Vagina (tissue), 2 donors: ENCODE data around the gene TMEM8B. TPM values are rescaled to one million over a fixed set of nuclear protein-coding genes. Genes with fewer than 3 reads are reported as not detected.

Experiments used
- DNase-seq, 2 donors: peaks; one replicate each; pipeline ENCODE4 v3.0.0-alpha.2; 2017; ENCODE audit errors: extremely low spot score in 2 of 2
- H3K27ac ChIP-seq: fragments of 200-600 bp; sonication (generic); one replicate; pipeline ENCODE4 v1.5.1; 2019
- H3K27me3 ChIP-seq: fragments of 200-600 bp; sonication (generic); one replicate; pipeline ENCODE4 v1.5.1; 2019
- H3K36me3 ChIP-seq, 2 donors: fragments of 200-600 bp; sonication (generic); one replicate each; pipeline ENCODE4 v1.5.1; 2017 to 2019
- H3K4me1 ChIP-seq: fragments of 200-600 bp; sonication (generic); one replicate; pipeline ENCODE4 v1.5.1; 2019
- H3K4me3 ChIP-seq, 2 donors: fragments of 200-600 bp; sonication (generic); 1 replicate in 1 of 2; 2 replicates in 1 of 2; pipeline ENCODE4 v1.5.1; 2016 to 2019
- H3K9me3 ChIP-seq: fragments of 200-600 bp; sonication (generic); one replicate; pipeline ENCODE4 v1.5.1; 2019
- POLR2A ChIP-seq, 2 donors: fragments of 450-650 bp; IDR thresholded peaks; one replicate each; pipeline ENCODE4 v1.6.1; 2017; ENCODE audit warnings: antibody characterized with exemption in 2 of 2, mild to moderate bottlenecking in 2 of 2, moderate library complexity in 2 of 2
- POLR2AphosphoS5 ChIP-seq, 2 donors: sonication (generic); formaldehyde crosslinking; IDR thresholded peaks; one replicate each; pipeline ENCODE4 v1.9.0; 2017; ENCODE audit warnings: antibody characterized with exemption in 2 of 2, mild to moderate bottlenecking in 2 of 2, low read depth in 1 of 2; ENCODE audit not compliant: insufficient read depth in 1 of 2
- intact Hi-C: fragments of 100-400 bp; cut with DNase I; formaldehyde crosslinking; loops from one replicate; pipeline ENCODE4 v1.15.1; 2023
- total RNA-seq: library from RNA; depleted of rRNA; stranded (reverse); fragments of >200 nt; gene quantifications from one replicate; pipeline ENCODE4 v1.2.3, GENCODE V29; 2016
- TF ChIP-seq, protein P1 (sequence below), 3 experiments: fragments of 450-650 bp in 2 of 3; fragments of 200-600 bp in 1 of 3; sonication (generic) in 1 of 3; IDR thresholded peaks; one replicate each; pipeline ENCODE4 v1.5.1; 2017 to 2019; ENCODE audit warnings: antibody characterized with exemption in 3 of 3, mild to moderate bottlenecking in 2 of 3, moderate library complexity in 2 of 3

Gene TMEM8B
- total RNA-seq, 1 donor from 2014 or later, result 11.3 TPM

DNA sequence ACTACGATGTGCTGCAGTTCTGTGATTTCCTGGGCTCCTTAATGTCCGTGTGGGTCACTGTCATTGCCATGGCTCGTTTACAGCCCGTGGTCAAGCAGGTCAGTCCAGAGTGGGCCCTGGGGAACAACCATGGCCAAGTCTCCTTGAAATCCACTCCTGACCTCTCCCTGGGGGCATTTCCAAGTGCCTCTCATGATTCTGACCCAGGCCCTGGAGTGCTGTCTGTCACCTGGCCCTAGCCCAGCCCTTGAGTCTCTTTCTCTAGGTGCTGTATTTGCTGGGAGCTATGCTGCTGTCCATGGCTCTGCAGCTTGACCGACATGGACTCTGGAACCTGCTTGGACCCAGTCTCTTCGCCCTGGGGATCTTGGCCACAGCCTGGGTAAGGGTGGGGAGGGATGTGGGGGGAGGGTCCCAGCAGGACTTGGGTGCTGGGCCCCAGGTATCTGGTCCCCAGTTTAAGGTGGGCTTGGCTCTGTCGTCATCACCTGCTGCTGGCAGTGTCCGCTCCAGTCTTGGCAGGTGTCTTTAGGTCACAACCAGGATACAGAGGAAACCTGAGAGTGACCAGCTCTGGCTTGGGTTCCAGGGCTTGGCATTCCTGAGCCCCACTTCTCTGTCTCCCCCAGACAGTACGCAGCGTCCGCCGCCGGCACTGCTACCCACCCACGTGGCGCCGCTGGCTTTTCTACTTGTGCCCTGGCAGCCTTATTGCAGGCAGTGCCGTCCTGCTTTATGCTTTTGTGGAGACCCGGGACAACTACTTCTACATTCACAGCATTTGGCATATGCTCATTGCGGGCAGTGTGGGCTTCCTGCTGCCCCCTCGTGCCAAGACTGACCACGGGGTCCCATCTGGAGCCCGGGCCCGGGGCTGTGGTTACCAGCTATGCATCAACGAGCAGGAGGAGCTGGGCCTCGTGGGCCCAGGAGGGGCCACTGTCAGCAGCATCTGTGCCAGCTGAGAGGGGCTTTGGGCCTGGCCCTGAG, 24.1 kb downstream of the TMEM8B start:
- no peaks in the 10 kb centered on the region for H3K36me3 ChIP-seq
- no peak overlapping the region for H3K4me3 ChIP-seq
- peak; percentile 83 to 92 for DNase-seq
- no peaks in the 10 kb centered on the region for H3K4me1 ChIP-seq
- H3K9me3 ChIP-seq, result no peaks in the 10 kb centered on the region
- intact Hi-C loops, result no loop called here
- TF ChIP-seq, protein P1, sequence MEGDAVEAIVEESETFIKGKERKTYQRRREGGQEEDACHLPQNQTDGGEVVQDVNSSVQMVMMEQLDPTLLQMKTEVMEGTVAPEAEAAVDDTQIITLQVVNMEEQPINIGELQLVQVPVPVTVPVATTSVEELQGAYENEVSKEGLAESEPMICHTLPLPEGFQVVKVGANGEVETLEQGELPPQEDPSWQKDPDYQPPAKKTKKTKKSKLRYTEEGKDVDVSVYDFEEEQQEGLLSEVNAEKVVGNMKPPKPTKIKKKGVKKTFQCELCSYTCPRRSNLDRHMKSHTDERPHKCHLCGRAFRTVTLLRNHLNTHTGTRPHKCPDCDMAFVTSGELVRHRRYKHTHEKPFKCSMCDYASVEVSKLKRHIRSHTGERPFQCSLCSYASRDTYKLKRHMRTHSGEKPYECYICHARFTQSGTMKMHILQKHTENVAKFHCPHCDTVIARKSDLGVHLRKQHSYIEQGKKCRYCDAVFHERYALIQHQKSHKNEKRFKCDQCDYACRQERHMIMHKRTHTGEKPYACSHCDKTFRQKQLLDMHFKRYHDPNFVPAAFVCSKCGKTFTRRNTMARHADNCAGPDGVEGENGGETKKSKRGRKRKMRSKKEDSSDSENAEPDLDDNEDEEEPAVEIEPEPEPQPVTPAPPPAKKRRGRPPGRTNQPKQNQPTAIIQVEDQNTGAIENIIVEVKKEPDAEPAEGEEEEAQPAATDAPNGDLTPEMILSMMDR (IDR thresholded peaks at IDR 0.05), result no peak
- TF ChIP-seq POLR2A (IDR thresholded peaks at IDR 0.05) (no peak), POLR2AphosphoS5 (IDR thresholded peaks at IDR 0.05; ENCODE audit: insufficient read depth in 1 of 2, low read depth in 1 of 2) (no peak)
- H3K27ac ChIP-seq, result no peak overlapping the region
- no peaks in the 10 kb centered on the region for H3K27me3 ChIP-seq

DNA sequence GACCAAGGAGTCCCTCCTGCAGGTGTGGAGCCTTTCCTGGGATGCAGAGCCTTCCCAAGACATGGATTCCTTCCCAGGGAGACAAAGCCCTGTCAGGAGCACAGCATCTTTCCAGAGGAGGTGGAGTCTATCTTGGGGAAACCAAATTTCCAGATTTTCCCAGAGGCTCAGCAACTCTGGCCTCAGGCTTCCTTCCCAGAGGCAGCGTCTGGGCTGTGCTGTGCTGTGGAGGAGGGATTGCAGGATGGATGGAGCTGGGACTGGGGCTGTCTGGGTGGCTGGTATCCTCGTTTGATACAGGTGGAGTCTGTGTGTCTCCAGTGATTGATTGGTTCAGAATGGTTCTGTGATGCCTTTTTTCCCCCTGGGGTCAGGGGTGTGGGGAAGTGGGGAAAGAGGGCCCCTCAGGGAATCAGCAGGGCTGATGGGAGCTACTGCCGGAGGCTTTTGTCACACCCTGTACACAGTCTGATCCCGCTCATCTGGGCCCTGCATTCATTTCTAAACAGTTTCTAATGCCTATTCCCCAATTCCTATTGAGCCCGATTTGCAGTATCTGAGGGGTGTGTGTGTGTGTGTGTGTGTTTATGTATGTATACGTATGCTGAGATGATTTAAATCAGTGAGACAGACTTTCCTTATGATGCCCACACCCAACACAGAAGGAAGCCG, 25.2 kb downstream of the TMEM8B start:
- Histone ChIP-seq H3K9me3 (no peaks in the 10 kb centered on the region), H3K36me3 (no peaks in the 10 kb centered on the region), H3K27ac (no peak overlapping the region), H3K4me1 (no peaks in the 10 kb centered on the region), H3K27me3 (no peaks in the 10 kb centered on the region), H3K4me3 (no peak overlapping the region)
- DNase-seq, result peak; percentile 61 to 62
- intact Hi-C loops, result no loop called here
- no peak for TF ChIP-seq POLR2AphosphoS5 (IDR thresholded peaks at IDR 0.05; ENCODE audit: insufficient read depth in 1 of 2, low read depth in 1 of 2)
- TF ChIP-seq, protein P1 (IDR thresholded peaks at IDR 0.05), result no peak
- no peak for TF ChIP-seq POLR2A (IDR thresholded peaks at IDR 0.05)

DNA sequence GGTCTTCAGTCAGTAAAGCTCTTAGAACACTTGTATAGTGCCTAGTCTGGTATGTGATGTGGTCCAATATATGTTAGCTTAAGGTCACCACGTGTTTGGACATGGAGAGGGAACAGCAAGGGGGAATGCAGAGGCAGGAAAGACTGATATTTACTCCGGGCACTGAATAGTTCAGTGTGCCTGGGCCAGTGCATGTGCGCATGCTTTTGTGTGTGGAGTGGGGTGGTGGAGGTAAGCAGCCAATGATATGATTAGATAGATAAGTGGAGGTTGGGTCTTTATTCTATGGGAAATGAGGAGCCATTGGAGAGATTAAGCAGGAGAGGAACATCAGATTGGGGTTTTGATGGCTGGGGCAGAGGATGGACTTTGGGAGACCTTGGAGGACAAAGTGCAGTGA, 27.2 kb downstream of the TMEM8B start:
- Histone ChIP-seq H3K9me3 (no peaks in the 10 kb centered on the region), H3K4me3 (no peak overlapping the region), H3K4me1 (peaks cover 13% of the 10 kb centered on the region), H3K27ac (no peak overlapping the region), H3K36me3 (no peaks in the 10 kb centered on the region), H3K27me3 (no peaks in the 10 kb centered on the region)
- intact Hi-C loops, result no loop called here
- no peak for TF ChIP-seq POLR2A (IDR thresholded peaks at IDR 0.05)
- TF ChIP-seq, protein P1 (IDR thresholded peaks at IDR 0.05), result no peak
- no peak for TF ChIP-seq POLR2AphosphoS5 (IDR thresholded peaks at IDR 0.05; ENCODE audit: insufficient read depth in 1 of 2, low read depth in 1 of 2)
- no peak for DNase-seq

GRCh38 chr9:35856882-35857281, 27.9 kb downstream of the TMEM8B start:
- Histone ChIP-seq H3K27ac (no peak overlapping the region), H3K36me3 (no peaks in the 10 kb centered on the region), H3K27me3 (no peaks in the 10 kb centered on the region), H3K4me1 (peaks cover 13% of the 10 kb centered on the region), H3K9me3 (no peaks in the 10 kb centered on the region), H3K4me3 (no peak overlapping the region)
- intact Hi-C loops, result no loop called here
- no peak for TF ChIP-seq POLR2AphosphoS5 (IDR thresholded peaks at IDR 0.05; ENCODE audit: insufficient read depth in 1 of 2, low read depth in 1 of 2)
- TF ChIP-seq, protein P1 (IDR thresholded peaks at IDR 0.05), result no peak
- TF ChIP-seq POLR2A (IDR thresholded peaks at IDR 0.05), result no peak
- peak in 1 of 2 donors; percentile 79 for DNase-seq
